ENCODE data around the gene CRY2.

Gene CRY2

GRCh38 chr11:45857961-45858474, 10.7 kb downstream of the CRY2 start:
- Histone ChIP-seq H3K4me1 (peaks cover 10% of the 10 kb centered on the region), H3K36me3 (peaks cover 10% of the 10 kb centered on the region), H3K27me3 (no peaks in the 10 kb centered on the region), H3K4me3 (ENCODE audit: low read depth, low read length) (no peak overlapping the region), H3K9me3 (no peaks in the 10 kb centered on the region)
- no peak for DNase-seq
- no peak for TF ChIP-seq CTCF (IDR thresholded peaks at IDR 0.05; ENCODE audit: low read depth, low read length)

- no peaks in the 10 kb centered on the region for H3K9me3 ChIP-seq
- no peaks in the 10 kb centered on the region for H3K27me3 ChIP-seq
- DNase-seq, result no peak
- TF ChIP-seq CTCF (IDR thresholded peaks at IDR 0.05; ENCODE audit: low read depth, low read length), result no peak
- H3K36me3 ChIP-seq, result peaks cover 10% of the 10 kb centered on the region
- H3K4me3 ChIP-seq (ENCODE audit: low read depth, low read length), result no peak overlapping the region
- H3K4me1 ChIP-seq, result peaks cover 10% of the 10 kb centered on the region
These were observed 11.6 kb downstream of the CRY2 start for GRCh38 chr11:45858751-45859398.

GRCh38 chr11:45859661-45860140, 12.4 kb downstream of the CRY2 start:
- H3K27me3 ChIP-seq, result no peaks in the 10 kb centered on the region
- peak; percentile 86 for DNase-seq
- H3K4me1 ChIP-seq, result peaks cover 10% of the 10 kb centered on the region
- no peak for TF ChIP-seq CTCF (IDR thresholded peaks at IDR 0.05; ENCODE audit: low read depth, low read length)
- H3K4me3 ChIP-seq (ENCODE audit: low read depth, low read length), result no peak overlapping the region
- H3K9me3 ChIP-seq, result no peaks in the 10 kb centered on the region
- peaks cover 10% of the 10 kb centered on the region for H3K36me3 ChIP-seq

GRCh38 chr11:45860348-45860747, 13.1 kb downstream of the CRY2 start:
- no peak for TF ChIP-seq CTCF (IDR thresholded peaks at IDR 0.05; ENCODE audit: low read depth, low read length)
- no peaks in the 10 kb centered on the region for H3K9me3 ChIP-seq
- peaks cover 10% of the 10 kb centered on the region for H3K36me3 ChIP-seq
- no peak overlapping the region for H3K4me3 ChIP-seq (ENCODE audit: low read depth, low read length)
- H3K4me1 ChIP-seq, result peaks cover 8% of the 10 kb centered on the region; the same call in 1 of the 2 replicates
- no peak for DNase-seq
- no peaks in the 10 kb centered on the region for H3K27me3 ChIP-seq

GRCh38 chr11:45860764-45861510, 13.7 kb downstream of the CRY2 start:
- Histone ChIP-seq H3K27me3 (no peaks in the 10 kb centered on the region), H3K4me3 (ENCODE audit: low read depth, low read length) (no peak overlapping the region), H3K4me1 (peaks cover 4% of the 10 kb centered on the region; the same call in 1 of the 2 replicates), H3K36me3 (peaks cover 10% of the 10 kb centered on the region), H3K9me3 (no peaks in the 10 kb centered on the region)
- no peak for TF ChIP-seq CTCF (IDR thresholded peaks at IDR 0.05; ENCODE audit: low read depth, low read length)
- DNase-seq, result no peak

- Histone ChIP-seq H3K27me3 (no peaks in the 10 kb centered on the region), H3K4me1 (peaks cover 4% of the 10 kb centered on the region; the same call in 1 of the 2 replicates), H3K4me3 (ENCODE audit: low read depth, low read length) (no peak overlapping the region), H3K9me3 (no peaks in the 10 kb centered on the region), H3K36me3 (peaks cover 7% of the 10 kb centered on the region)
- no peak for TF ChIP-seq CTCF (IDR thresholded peaks at IDR 0.05; ENCODE audit: low read depth, low read length)
- no peak for DNase-seq
These were observed 16.8 kb downstream of the CRY2 start for GRCh38 chr11:45864041-45864440.
